Sigmoid colon (tissue), 7 donors: ENCODE measurements around the gene EPHB1. TPM values are rescaled to one million over a fixed set of nuclear protein-coding genes. Genes with fewer than 3 reads are reported as not detected.

Experiments used
- DNase-seq: peaks from one replicate; pipeline ENCODE4 v3.0.0-alpha.2; 2019
- H3K27ac ChIP-seq, 4 donors: fragments of 200-600 bp; sonication (generic); one replicate each; pipeline ENCODE4 v1.5.1; 2016 to 2019; ENCODE audit warnings: mild to moderate bottlenecking in 1 of 4
- H3K27me3 ChIP-seq, 3 donors: fragments of 200-600 bp; sonication (generic); one replicate each; pipeline ENCODE4 v1.5.1; 2019; ENCODE audit warnings: mild to moderate bottlenecking in 1 of 3
- H3K36me3 ChIP-seq, 4 donors: fragments of 200-600 bp; sonication (generic); one replicate each; pipeline ENCODE4 v1.5.1; 2016 to 2019
- H3K4me1 ChIP-seq, 4 donors: fragments of 200-600 bp; sonication (generic); one replicate each; pipeline ENCODE4 v1.5.1; 2017 to 2019
- H3K4me3 ChIP-seq, 4 donors: fragments of 200-600 bp; sonication (generic); one replicate each; pipeline ENCODE4 v1.5.1; 2017 to 2019; ENCODE audit warnings: mild to moderate bottlenecking in 2 of 4, moderate library complexity in 1 of 4
- H3K9me3 ChIP-seq, 4 donors: fragments of 200-600 bp in 3 of 4; sonication (generic) in 3 of 4; one replicate each; pipeline versions ENCODE4 v1.5.1 to v1.6.1; 2013 to 2019
- EP300 ChIP-seq, 4 donors: sonication (generic); formaldehyde crosslinking; IDR thresholded peaks; one replicate each; pipeline ENCODE4 v1.6.1; 2017; ENCODE audit warnings: antibody characterized with exemption in 4 of 4
- POLR2A ChIP-seq, 2 donors: fragments of 450-650 bp; IDR thresholded peaks; one replicate each; pipeline ENCODE4 v1.6.1; 2016; ENCODE audit warnings: antibody characterized with exemption in 2 of 2, mild to moderate bottlenecking in 2 of 2, moderate library complexity in 2 of 2
- POLR2AphosphoS5 ChIP-seq, 4 donors: sonication (generic); formaldehyde crosslinking; IDR thresholded peaks; one replicate each; pipeline ENCODE4 v1.6.1; 2017; ENCODE audit warnings: antibody characterized with exemption in 4 of 4
- WGBS, 2 donors: extraction: QIAGEN DNeasy Blood & Tissue Kit; methylation state at CpG; one replicate each; pipeline ENCODE4 v1.1.7; 2013; 5-methylcytosine and 5-hydroxymethylcytosine counted together
- intact Hi-C: fragments of 100-400 bp; cut with DNase I; formaldehyde crosslinking; loops from one replicate; pipeline ENCODE4 v1.15.1; 2023
- polyA plus RNA-seq, 3 donors: library from polyadenylated mRNA; stranded (reverse); fragments of 200-250 nt; gene quantifications; one replicate each; pipeline ENCODE4 v1.2.3, GENCODE V29; 2013
- total RNA-seq, 4 donors: library from RNA; depleted of rRNA; stranded (reverse); fragments of >200 nt; gene quantifications; one replicate each; pipeline ENCODE4 v1.1.0, GENCODE V29; 2016
- TF ChIP-seq, protein P1 (sequence below), 4 experiments: fragments of 450-650 bp in 3 of 4; fragments of 200-600 bp in 1 of 4; IDR thresholded peaks; one replicate each; pipeline ENCODE4 v1.5.1; 2016 to 2019; ENCODE audit warnings: antibody characterized with exemption in 4 of 4, mild to moderate bottlenecking in 3 of 4, moderate library complexity in 2 of 4
- donor health status: healthy with polysubstance abuse.
- donor health status: Bipolar disorder and iron deficiency.
- donor health status: healthy.

EPHB1 gene
- total and polyA plus RNA-seq, 7 donors: 0.29 to 17.3 (median 3.6) TPM; not detected in 2

DNA sequence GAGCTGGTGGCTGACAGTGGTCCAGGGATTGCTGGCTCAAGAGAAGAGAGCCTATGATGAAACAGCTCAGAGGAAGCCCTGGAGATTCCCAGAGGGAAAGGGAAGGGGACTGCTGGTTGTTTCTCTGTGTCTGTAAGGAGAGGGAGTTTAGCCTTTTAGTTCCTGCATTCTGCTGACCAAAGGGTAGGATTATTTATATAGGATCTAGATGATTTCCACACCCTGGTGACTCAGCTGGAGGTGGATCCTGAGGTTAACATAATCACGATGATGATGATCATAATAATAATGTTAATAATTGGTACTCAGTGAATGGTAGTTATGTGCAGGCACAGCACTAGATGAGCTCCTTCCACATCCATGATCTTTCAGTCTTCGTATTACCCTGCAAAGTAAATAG is 144.9 kb downstream of the EPHB1 start:
- WGBS, 2 donors: 42 to 73% methylated on average over 2 of the region's 2 CpGs
- Histone ChIP-seq H3K36me3 (no peaks in the 10 kb centered on the region), H3K27ac (no peak overlapping the region), H3K9me3 (no peaks in the 10 kb centered on the region), H3K27me3 (no peaks in the 10 kb centered on the region), H3K4me3 (no peak overlapping the region), H3K4me1 (peaks cover 0 to 3% (median 0%) of the 10 kb centered on the region in 4 donors)
- no peak for DNase-seq
- intact Hi-C loops: no loop called here
- TF ChIP-seq, protein P1, sequence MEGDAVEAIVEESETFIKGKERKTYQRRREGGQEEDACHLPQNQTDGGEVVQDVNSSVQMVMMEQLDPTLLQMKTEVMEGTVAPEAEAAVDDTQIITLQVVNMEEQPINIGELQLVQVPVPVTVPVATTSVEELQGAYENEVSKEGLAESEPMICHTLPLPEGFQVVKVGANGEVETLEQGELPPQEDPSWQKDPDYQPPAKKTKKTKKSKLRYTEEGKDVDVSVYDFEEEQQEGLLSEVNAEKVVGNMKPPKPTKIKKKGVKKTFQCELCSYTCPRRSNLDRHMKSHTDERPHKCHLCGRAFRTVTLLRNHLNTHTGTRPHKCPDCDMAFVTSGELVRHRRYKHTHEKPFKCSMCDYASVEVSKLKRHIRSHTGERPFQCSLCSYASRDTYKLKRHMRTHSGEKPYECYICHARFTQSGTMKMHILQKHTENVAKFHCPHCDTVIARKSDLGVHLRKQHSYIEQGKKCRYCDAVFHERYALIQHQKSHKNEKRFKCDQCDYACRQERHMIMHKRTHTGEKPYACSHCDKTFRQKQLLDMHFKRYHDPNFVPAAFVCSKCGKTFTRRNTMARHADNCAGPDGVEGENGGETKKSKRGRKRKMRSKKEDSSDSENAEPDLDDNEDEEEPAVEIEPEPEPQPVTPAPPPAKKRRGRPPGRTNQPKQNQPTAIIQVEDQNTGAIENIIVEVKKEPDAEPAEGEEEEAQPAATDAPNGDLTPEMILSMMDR (IDR thresholded peaks at IDR 0.05): no peak
- no peak for TF ChIP-seq POLR2AphosphoS5 (IDR thresholded peaks at IDR 0.05)
- no peak for TF ChIP-seq EP300 (IDR thresholded peaks at IDR 0.05)
- TF ChIP-seq POLR2A (IDR thresholded peaks at IDR 0.05): no peak

DNA sequence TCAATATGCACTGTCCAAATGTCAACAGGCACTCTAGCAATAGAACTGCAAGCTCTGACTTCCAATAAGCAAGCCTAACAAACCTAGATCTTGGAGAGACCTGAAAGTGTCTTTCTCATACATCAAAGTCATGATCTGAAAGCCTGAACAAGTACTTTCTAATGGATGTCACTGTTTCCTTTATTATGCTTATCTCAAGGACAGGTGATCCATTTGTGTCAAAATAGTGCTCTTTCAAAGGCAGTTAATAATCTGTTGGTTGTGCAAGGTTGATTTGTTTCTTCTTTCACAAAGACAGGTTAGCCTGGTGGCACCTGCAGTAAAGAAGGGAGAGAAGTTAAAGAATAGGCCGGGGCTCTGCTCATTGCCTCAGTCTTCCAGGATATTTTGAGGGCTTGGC is 146.8 kb downstream of the EPHB1 start:
- TF ChIP-seq POLR2A (IDR thresholded peaks at IDR 0.05): no peak
- TF ChIP-seq, protein P1 (IDR thresholded peaks at IDR 0.05): no peak
- no peak for TF ChIP-seq EP300 (IDR thresholded peaks at IDR 0.05)
- TF ChIP-seq POLR2AphosphoS5 (IDR thresholded peaks at IDR 0.05): no peak
- H3K4me3 ChIP-seq: no peak overlapping the region
- 65 to 85% methylated on average over 1 of the region's 1 CpG for WGBS, 2 donors
- no peak overlapping the region for H3K27ac ChIP-seq
- no peaks in the 10 kb centered on the region for H3K36me3 ChIP-seq
- H3K27me3 ChIP-seq: no peaks in the 10 kb centered on the region
- peak; percentile 11 for DNase-seq
- H3K4me1 ChIP-seq: no peaks in the 10 kb centered on the region
- intact Hi-C loops: no loop called here
- no peaks in the 10 kb centered on the region for H3K9me3 ChIP-seq

DNA sequence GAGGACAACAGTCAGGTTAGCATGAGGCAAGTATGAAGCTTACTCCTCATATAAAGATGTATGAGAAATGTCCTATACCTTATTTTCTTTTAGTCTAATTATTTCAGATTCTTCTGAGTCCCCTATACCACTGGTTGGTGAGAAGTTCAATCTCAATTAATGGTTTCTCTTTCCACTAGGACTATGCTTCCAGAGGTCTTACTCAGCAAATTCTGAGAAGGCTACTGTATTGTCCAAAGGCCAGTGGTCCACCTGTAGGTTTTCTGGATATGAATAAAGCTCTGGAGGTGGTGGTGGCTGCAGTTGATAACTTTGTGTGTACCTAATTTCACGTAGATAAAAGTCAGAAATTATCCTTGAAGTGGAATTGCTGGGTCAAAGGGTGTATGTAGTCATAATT is 149.4 kb downstream of the EPHB1 start:
- no peak for DNase-seq
- Histone ChIP-seq H3K27me3 (no peaks in the 10 kb centered on the region), H3K4me1 (no peaks in the 10 kb centered on the region), H3K4me3 (no peak overlapping the region), H3K36me3 (no peaks in the 10 kb centered on the region), H3K27ac (no peak overlapping the region), H3K9me3 (no peaks in the 10 kb centered on the region)
- TF ChIP-seq POLR2AphosphoS5 (IDR thresholded peaks at IDR 0.05) (no peak), POLR2A (IDR thresholded peaks at IDR 0.05) (no peak), EP300 (IDR thresholded peaks at IDR 0.05) (no peak)
- TF ChIP-seq, protein P1 (IDR thresholded peaks at IDR 0.05): no peak
- intact Hi-C loops: no loop called here
- 32 to 68% methylated on average over 1 of the region's 1 CpG for WGBS, 2 donors

DNA sequence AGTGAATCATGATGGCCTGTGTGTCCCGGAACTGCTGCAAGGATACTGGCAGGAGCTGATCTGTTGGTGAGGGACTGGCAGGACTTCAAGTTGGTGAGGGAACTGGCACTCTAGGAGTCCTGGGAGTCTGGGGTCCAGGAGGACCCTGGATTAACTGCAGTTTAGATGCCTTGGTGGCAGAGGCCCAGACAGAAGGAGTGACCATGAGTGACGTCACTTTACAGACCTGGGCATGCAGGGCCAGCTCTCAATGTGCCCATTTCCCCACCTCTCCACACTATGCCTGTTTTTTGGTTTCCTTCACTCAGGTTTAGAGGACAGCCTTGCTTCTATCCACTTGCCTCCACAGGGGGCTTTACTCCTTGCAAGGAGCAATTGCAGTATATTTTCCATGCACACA is 154.1 kb downstream of the EPHB1 start:
- Histone ChIP-seq H3K27ac (no peak overlapping the region), H3K9me3 (no peaks in the 10 kb centered on the region), H3K36me3 (peaks cover 0 to 13% (median 0%) of the 10 kb centered on the region in 4 donors), H3K4me3 (no peak overlapping the region), H3K4me1 (no peaks in the 10 kb centered on the region), H3K27me3 (no peaks in the 10 kb centered on the region)
- DNase-seq: no peak
- no peak for TF ChIP-seq POLR2A (IDR thresholded peaks at IDR 0.05)
- TF ChIP-seq POLR2AphosphoS5 (IDR thresholded peaks at IDR 0.05): no peak
- no peak for TF ChIP-seq EP300 (IDR thresholded peaks at IDR 0.05)
- TF ChIP-seq, protein P1 (IDR thresholded peaks at IDR 0.05): no peak
- intact Hi-C loops: no loop called here
- 89 to 91% methylated on average over 2 of the region's 2 CpGs for WGBS, 2 donors

DNA sequence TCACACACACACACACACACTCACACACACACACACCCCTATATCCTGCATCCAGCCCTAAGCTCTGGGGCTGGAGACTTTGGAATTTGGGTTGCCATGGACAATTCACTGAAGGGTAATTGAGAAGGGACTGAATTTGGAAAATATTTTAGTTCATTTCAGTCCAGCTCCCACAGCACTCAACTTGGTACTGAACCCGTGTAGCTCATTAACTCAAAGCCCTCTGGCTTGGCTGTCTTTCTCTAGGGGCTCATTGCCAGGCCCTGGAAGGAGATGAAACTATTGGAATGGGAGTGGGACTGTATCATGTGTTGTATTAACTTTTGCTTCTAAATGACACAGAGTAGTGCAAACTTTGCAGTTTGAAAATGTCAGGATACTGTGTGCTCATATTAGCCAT is 157.3 kb downstream of the EPHB1 start:
- H3K9me3 ChIP-seq: no peaks in the 10 kb centered on the region
- 57 to 66% methylated on average over 1 of the region's 1 CpG for WGBS, 2 donors
- H3K4me3 ChIP-seq: no peak overlapping the region
- no peaks in the 10 kb centered on the region for H3K27me3 ChIP-seq
- no peak overlapping the region for H3K27ac ChIP-seq
- intact Hi-C loops: no loop called here
- H3K4me1 ChIP-seq: no peaks in the 10 kb centered on the region
- TF ChIP-seq EP300 (IDR thresholded peaks at IDR 0.05): no peak
- TF ChIP-seq POLR2A (IDR thresholded peaks at IDR 0.05): no peak
- TF ChIP-seq, protein P1 (IDR thresholded peaks at IDR 0.05): no peak
- TF ChIP-seq POLR2AphosphoS5 (IDR thresholded peaks at IDR 0.05): no peak
- peaks cover 0 to 13% (median 0%) of the 10 kb centered on the region in 4 donors for H3K36me3 ChIP-seq
- no peak for DNase-seq
